ENCODE results near the gene RNASE13. TPM values are rescaled to one million over a fixed set of nuclear protein-coding genes. Genes with fewer than 3 reads are reported as not detected.

RNASE13 gene
- total RNA-seq, 1 experiment from 2014 or later, result 0.15 TPM

DNA sequence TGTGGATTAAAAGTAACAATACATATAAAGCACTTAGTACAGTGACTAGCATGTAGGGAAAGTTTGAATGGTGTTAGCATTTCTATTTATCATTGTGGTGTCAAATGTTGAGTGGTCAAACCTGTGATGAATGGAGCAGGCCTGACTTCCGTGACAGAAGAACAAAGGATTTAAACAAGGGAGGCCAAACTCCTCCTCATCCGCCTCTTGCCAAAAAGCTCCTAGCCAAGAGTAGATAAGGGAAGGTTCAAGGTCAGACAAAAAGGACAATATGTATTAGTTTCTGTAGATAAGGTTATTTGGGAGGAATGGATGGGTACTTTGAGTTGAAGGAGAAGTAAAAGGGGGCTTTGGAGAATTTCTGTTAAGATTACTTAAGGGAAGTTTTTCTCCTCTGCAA, 14.0 kb upstream of the RNASE13 start (continued):
- TF ChIP-seq TCF7L2 (IDR thresholded peaks at IDR 0.05; ENCODE audit: borderline replicate concordance, extremely low read depth, insufficient read depth, insufficient read length) (no peak), ZNF274 (IDR thresholded peaks at IDR 0.05; ENCODE audit: low read depth, low read length) (no peak), SRF (IDR thresholded peaks at IDR 0.05; ENCODE audit: low read depth) (no peak), SIN3A (IDR thresholded peaks at IDR 0.05; ENCODE audit: low read depth) (no peak), FOSL1 (IDR thresholded peaks at IDR 0.05; ENCODE audit: low read depth) (no peak)

DNA sequence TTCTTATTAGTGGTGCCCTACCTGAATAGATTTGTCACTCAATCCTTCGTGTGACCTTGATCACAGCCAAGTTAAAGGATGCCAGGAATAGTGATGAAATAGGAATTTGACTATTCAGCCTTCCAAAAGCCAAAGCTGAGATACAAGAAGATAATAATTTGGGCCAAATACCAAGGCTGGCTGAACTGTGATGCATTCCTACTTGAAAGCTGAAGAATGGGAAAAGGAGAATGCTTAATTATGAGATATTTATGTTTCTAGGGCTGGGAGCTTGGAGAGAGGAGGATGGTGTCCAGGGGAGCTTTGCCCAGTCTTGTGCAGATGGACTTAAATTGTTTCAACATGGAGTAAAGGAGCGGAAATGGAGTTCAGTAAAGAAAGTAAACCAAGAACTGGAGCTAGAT, 12.8 kb upstream of the RNASE13 start:
- H3K9me2 ChIP-seq (ENCODE audit: insufficient read depth), result no peaks in the 10 kb centered on the region
- H3K79me2 ChIP-seq (ENCODE audit: insufficient read depth, low read length), result no peaks in the 10 kb centered on the region
- no peak overlapping the region for H3K9ac ChIP-seq (ENCODE audit: low read length)
- ATAC-seq (no peak), DNase-seq (ENCODE audit: low read depth, low spot score) (no peak)
- H3K27ac ChIP-seq (ENCODE audit: low read depth, low read length), result no peak overlapping the region
- H3K4me2 ChIP-seq (ENCODE audit: low read length), result no peak overlapping the region
- POLR2A ChIA-PET, result no interaction called here
- H3K4me1 ChIP-seq (ENCODE audit: control insufficient read depth in 1 of 2, insufficient read depth in 2 of 2, low read length in 2 of 2), result no peaks in the 10 kb centered on the region
- TF ChIP-seq RAD21 (IDR thresholded peaks at IDR 0.05; ENCODE audit: low read depth), result no peak
- no peak for TF ChIP-seq ELF1 (IDR thresholded peaks at IDR 0.05; ENCODE audit: borderline replicate concordance, low read depth)
- TF ChIP-seq ZNF274 (IDR thresholded peaks at IDR 0.05; ENCODE audit: low read depth, low read length), result no peak
- no peak for TF ChIP-seq ZFX (IDR thresholded peaks at IDR 0.05)
- no peak for TF ChIP-seq EZH2phosphoT487 (IDR thresholded peaks at IDR 0.05; ENCODE audit: borderline replicate concordance)
- no peak for TF ChIP-seq JUND (IDR thresholded peaks at IDR 0.05)
- no peak for TF ChIP-seq POLR2A (IDR thresholded peaks at IDR 0.05; ENCODE audit: borderline replicate concordance, extremely low read depth, insufficient read depth, insufficient read length)
- TF ChIP-seq, protein P1, sequence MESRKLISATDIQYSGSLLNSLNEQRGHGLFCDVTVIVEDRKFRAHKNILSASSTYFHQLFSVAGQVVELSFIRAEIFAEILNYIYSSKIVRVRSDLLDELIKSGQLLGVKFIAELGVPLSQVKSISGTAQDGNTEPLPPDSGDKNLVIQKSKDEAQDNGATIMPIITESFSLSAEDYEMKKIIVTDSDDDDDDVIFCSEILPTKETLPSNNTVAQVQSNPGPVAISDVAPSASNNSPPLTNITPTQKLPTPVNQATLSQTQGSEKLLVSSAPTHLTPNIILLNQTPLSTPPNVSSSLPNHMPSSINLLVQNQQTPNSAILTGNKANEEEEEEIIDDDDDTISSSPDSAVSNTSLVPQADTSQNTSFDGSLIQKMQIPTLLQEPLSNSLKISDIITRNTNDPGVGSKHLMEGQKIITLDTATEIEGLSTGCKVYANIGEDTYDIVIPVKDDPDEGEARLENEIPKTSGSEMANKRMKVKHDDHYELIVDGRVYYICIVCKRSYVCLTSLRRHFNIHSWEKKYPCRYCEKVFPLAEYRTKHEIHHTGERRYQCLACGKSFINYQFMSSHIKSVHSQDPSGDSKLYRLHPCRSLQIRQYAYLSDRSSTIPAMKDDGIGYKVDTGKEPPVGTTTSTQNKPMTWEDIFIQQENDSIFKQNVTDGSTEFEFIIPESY (IDR thresholded peaks at IDR 0.05; ENCODE audit: extremely low read depth, insufficient replicate concordance, low read length), result no peak
- H3K27me3 ChIP-seq (ENCODE audit: insufficient read depth, low read length), result no peaks in the 10 kb centered on the region
- RAD21 ChIA-PET (ENCODE audit: low non-redundant PET in 1 of 2, low total read pairs in 2 of 2, uncharacterized antibody in 2 of 2, unreplicated experiment in 2 of 2), result no interaction called here
- BruUV-seq (replicated peaks), result no TSS peak
- H3K4me3 ChIP-seq (replicated peaks in 1 of 2; ENCODE audit: low read depth in 1 of 2, low read length in 2 of 2), result no peak overlapping the region
- no peaks in the 10 kb centered on the region for H3K9me3 ChIP-seq (ENCODE audit: control insufficient read depth in 1 of 2, insufficient read depth in 1 of 2, low read depth in 1 of 2, low read length in 2 of 2)
- CTCF ChIA-PET, result interaction anchor here (0.8 to 3.0 kb wide), 6 partner anchors 8 to 190 kb away, joined by 3 to 8 read pairs (median 3); no protein-coding TSS in a partner anchor
- no peaks in the 10 kb centered on the region for H4K20me1 ChIP-seq (ENCODE audit: insufficient read depth)
- no peaks in the 10 kb centered on the region for H3K36me3 ChIP-seq (ENCODE audit: control insufficient read depth in 1 of 2, insufficient read depth in 2 of 2, low read length in 2 of 2)
- intact Hi-C loops (cut with micrococcal nuclease), result no loop called here
- H2AFZ ChIP-seq (ENCODE audit: low read depth, low read length, poor library complexity, severe bottlenecking), result no peak overlapping the region
